ENCODE results near the gene CDC45.

- TF ChIP-seq CTCF (conservative IDR thresholded peaks at IDR 0.05; ENCODE audit: low read length) (no peak), EZH2phosphoT487 (IDR thresholded peaks at IDR 0.05; ENCODE audit: borderline replicate concordance, low read depth, low read length) (no peak)
Measured at GRCh38 chr22:19494001-19494560, 14.4 kb downstream of the CDC45 start.
